Mesenchymal stem cell (in vitro differentiated cells and primary cell): Measurements from ENCODE around the gene APC.

ENCODE experiments used
- DNase-seq: peaks from one replicate; pipeline ENCODE4 v3.0.0-alpha.2; 2013
- H2AFZ ChIP-seq: one replicate; pipeline ENCODE4 v1.6.1; 2013; ENCODE audit warnings: low read depth, mild to moderate bottlenecking, control low read depth, inconsistent platforms, low read length, moderate library complexity
- H2AK5ac ChIP-seq: 2 replicates; pipeline ENCODE4 v1.6.1; 2013; ENCODE audit warnings: low read length, moderate library complexity, mild to moderate bottlenecking, inconsistent platforms; ENCODE audit not compliant: severe bottlenecking
- H2BK120ac ChIP-seq: one replicate; pipeline ENCODE4 v1.6.1; 2013; ENCODE audit warnings: low read depth, mild to moderate bottlenecking, inconsistent platforms, low read length, moderate library complexity
- H2BK12ac ChIP-seq, 2 experiments: one replicate each; pipeline ENCODE4 v1.6.1; 2013; ENCODE audit warnings: inconsistent platforms in 2 of 2, low read length in 2 of 2, mild to moderate bottlenecking in 2 of 2, moderate library complexity in 2 of 2, control low read depth in 1 of 2
- H2BK15ac ChIP-seq: one replicate; pipeline ENCODE4 v1.6.1; 2013; ENCODE audit warnings: mild to moderate bottlenecking, low read depth, inconsistent platforms; ENCODE audit not compliant: poor library complexity, severe bottlenecking
- H2BK5ac ChIP-seq: 2 replicates; pipeline ENCODE4 v1.6.1; 2013; ENCODE audit warnings: low read depth, mild to moderate bottlenecking, low read length, control low read depth, inconsistent platforms; ENCODE audit not compliant: poor library complexity, severe bottlenecking
- H3K14ac ChIP-seq, 2 experiments: one replicate each; pipeline ENCODE4 v1.6.1; 2013; ENCODE audit warnings: inconsistent platforms in 2 of 2, low read length in 2 of 2, control low read depth in 1 of 2, mild to moderate bottlenecking in 1 of 2, moderate library complexity in 1 of 2
- H3K18ac ChIP-seq, 2 experiments: one replicate each; pipeline ENCODE4 v1.6.1; 2013; ENCODE audit warnings: inconsistent platforms in 2 of 2, low read length in 2 of 2, control low read depth in 1 of 2, low read depth in 1 of 2, mild to moderate bottlenecking in 1 of 2
- H3K23ac ChIP-seq, 2 experiments: one replicate each; pipeline ENCODE4 v1.6.1; 2013; ENCODE audit warnings: inconsistent platforms in 2 of 2, low read length in 2 of 2, mild to moderate bottlenecking in 2 of 2, moderate library complexity in 2 of 2, control low read depth in 1 of 2
- H3K27ac ChIP-seq: 2 replicates; pipeline ENCODE4 v1.5.1; 2013; ENCODE audit warnings: mild to moderate bottlenecking, moderate library complexity, low read length, control low read depth, inconsistent platforms; ENCODE audit not compliant: poor library complexity, severe bottlenecking
- H3K27me3 ChIP-seq, 2 experiments: 2 replicates each; pipeline versions ENCODE4 v1.6.1 to v1.7.0; 2013; ENCODE audit warnings: low read length in 2 of 2, mild to moderate bottlenecking in 2 of 2, moderate library complexity in 2 of 2, control low read depth in 1 of 2, inconsistent platforms in 1 of 2; ENCODE audit not compliant: control insufficient read depth in 1 of 2, insufficient read depth in 1 of 2
- H3K36me3 ChIP-seq, 2 experiments: 2 replicates each; pipeline versions ENCODE4 v1.6.1 to v1.7.0; 2013; ENCODE audit warnings: low read length in 2 of 2, control low read depth in 1 of 2, inconsistent platforms in 1 of 2, low read depth in 1 of 2, mild to moderate bottlenecking in 1 of 2; ENCODE audit not compliant: insufficient read depth in 2 of 2, control insufficient read depth in 1 of 2
- H3K4ac ChIP-seq, 2 experiments: one replicate each; pipeline ENCODE4 v1.6.1; 2013; ENCODE audit warnings: inconsistent platforms in 2 of 2, low read length in 2 of 2, mild to moderate bottlenecking in 2 of 2, moderate library complexity in 2 of 2, control low read depth in 1 of 2, low read depth in 1 of 2
- H3K4me1 ChIP-seq: 2 replicates; pipeline ENCODE4 v1.6.1; 2013; ENCODE audit warnings: low read depth, low read length, control low read depth; ENCODE audit not compliant: control insufficient read depth, insufficient read depth
- H3K4me2 ChIP-seq: 2 replicates; pipeline ENCODE4 v1.6.1; 2013; ENCODE audit warnings: low read length, mild to moderate bottlenecking, inconsistent platforms; ENCODE audit not compliant: poor library complexity, severe bottlenecking
- H3K4me3 ChIP-seq, 2 experiments: 2 replicates each; pipeline versions ENCODE4 v1.5.1 to v1.7.0; 2013; ENCODE audit warnings: low read length in 2 of 2, mild to moderate bottlenecking in 2 of 2, control low read depth in 1 of 2, low read depth in 1 of 2; ENCODE audit not compliant: insufficient read depth in 1 of 2
- H3K79me1 ChIP-seq: replicated peaks from 2 replicates; pipeline ENCODE4 v1.6.1; 2013; ENCODE audit warnings: mild to moderate bottlenecking, control low read depth, low read length, inconsistent platforms; ENCODE audit not compliant: poor library complexity, severe bottlenecking
- H3K9ac ChIP-seq: 2 replicates; pipeline ENCODE4 v1.7.0; 2013; ENCODE audit warnings: mild to moderate bottlenecking, low read length, moderate library complexity
- H3K9me3 ChIP-seq: 2 replicates; pipeline ENCODE4 v1.7.0; 2013; ENCODE audit warnings: mild to moderate bottlenecking, low read length; ENCODE audit not compliant: control insufficient read depth
- H4K8ac ChIP-seq: one replicate; pipeline ENCODE4 v1.6.1; 2013; ENCODE audit warnings: inconsistent platforms, mild to moderate bottlenecking, low read length, moderate library complexity
- H4K91ac ChIP-seq: one replicate; pipeline ENCODE4 v1.6.1; 2013; ENCODE audit warnings: mild to moderate bottlenecking, low read length, inconsistent platforms
- WGBS: methylation state at CpG from one replicate; pipeline ENCODE4 v1.1.7; 2013; ENCODE audit warnings: mixed read lengths; 5-methylcytosine and 5-hydroxymethylcytosine counted together

APC gene

GRCh38 chr5:112795944-112796678, 58.4 kb downstream of the APC start:
- Histone ChIP-seq H3K27me3 (no peaks in the 10 kb centered on the region), H3K23ac (no peak overlapping the region), H3K79me1 (peaks cover 7% of the 10 kb centered on the region), H4K91ac (no peak overlapping the region), H2BK5ac (no peak overlapping the region), H3K18ac (no peak overlapping the region), H2AFZ (no peak overlapping the region), H2AK5ac (no peak overlapping the region), H3K9ac (no peak overlapping the region), H3K9me3 (no peaks in the 10 kb centered on the region), H3K4ac (no peak overlapping the region), H3K4me1 (no peaks in the 10 kb centered on the region), H3K27ac (no peak overlapping the region), H3K36me3 (peaks cover 14 to 66% of the 10 kb centered on the region in 2 experiments), H2BK120ac (no peak overlapping the region), H3K4me3 (no peak overlapping the region), H4K8ac (no peak overlapping the region), H3K4me2 (no peak overlapping the region), H3K14ac (no peak overlapping the region), H2BK12ac (no peak overlapping the region), H2BK15ac (no peak overlapping the region)
- 100% methylated on average over 1 of the region's 2 CpGs for WGBS
- DNase-seq: no peak

DNA sequence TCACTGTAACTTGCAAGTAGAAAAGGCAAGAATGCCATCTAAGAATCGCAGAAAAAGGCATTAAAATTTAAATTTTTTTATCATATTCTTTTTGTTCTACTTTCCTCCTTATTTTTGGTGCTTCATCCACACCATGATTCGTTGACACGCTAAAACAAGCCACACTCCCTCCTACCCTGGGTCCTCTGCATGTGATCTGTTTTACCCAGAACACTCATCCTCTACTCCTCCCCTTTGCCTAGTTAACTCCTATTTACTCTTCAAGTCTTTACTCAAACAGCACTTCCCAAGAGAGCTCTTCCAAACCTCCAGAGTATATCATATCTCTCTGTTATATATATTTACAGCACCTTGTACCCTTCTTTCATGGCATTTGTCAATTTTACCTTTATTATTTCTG, 62.0 kb downstream of the APC start:
- Histone ChIP-seq H2BK12ac (no peak overlapping the region), H3K27me3 (no peaks in the 10 kb centered on the region), H3K79me1 (peaks cover 7% of the 10 kb centered on the region), H3K36me3 (peaks cover 4 to 59% of the 10 kb centered on the region in 2 experiments), H4K91ac (no peak overlapping the region), H3K23ac (no peak overlapping the region), H3K4me2 (no peak overlapping the region), H3K9ac (no peak overlapping the region), H3K4ac (no peak overlapping the region), H2AFZ (no peak overlapping the region), H3K4me1 (no peaks in the 10 kb centered on the region), H3K4me3 (no peak overlapping the region), H2BK5ac (no peak overlapping the region), H3K27ac (no peak overlapping the region), H3K9me3 (no peaks in the 10 kb centered on the region), H3K18ac (no peak overlapping the region), H4K8ac (no peak overlapping the region), H2BK15ac (no peak overlapping the region), H2AK5ac (no peak overlapping the region), H3K14ac (no peak overlapping the region), H2BK120ac (no peak overlapping the region)
- 91% methylated on average over 3 of the region's 3 CpGs for WGBS
- no peak for DNase-seq

DNA sequence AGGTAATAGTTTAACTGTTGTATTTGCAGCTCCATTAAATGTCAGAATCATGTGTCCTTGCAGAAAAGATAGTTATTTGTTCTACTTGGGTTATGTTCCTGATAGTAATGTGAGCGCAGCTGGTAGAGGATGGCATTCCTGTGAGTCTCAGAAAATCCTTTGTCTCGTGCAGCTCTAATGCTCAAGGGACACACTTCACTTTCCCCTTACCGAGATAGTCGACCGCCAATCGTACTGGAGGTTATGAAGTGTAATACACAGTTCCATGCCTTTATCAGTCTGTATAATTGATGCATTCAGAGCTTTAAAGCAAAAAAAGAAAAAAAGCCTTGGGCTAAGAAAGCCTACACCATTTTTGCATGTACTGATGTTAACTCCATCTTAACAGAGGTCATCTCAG, 63.2 kb downstream of the APC start:
- no peak overlapping the region for H2BK12ac ChIP-seq
- no peak overlapping the region for H4K8ac ChIP-seq
- no peaks in the 10 kb centered on the region for H3K27me3 ChIP-seq
- H3K14ac ChIP-seq: no peak overlapping the region
- WGBS: 100% methylated on average over 2 of the region's 6 CpGs
- H2BK15ac ChIP-seq: no peak overlapping the region
- H4K91ac ChIP-seq: no peak overlapping the region
- no peaks in the 10 kb centered on the region for H3K4me1 ChIP-seq
- H3K36me3 ChIP-seq: peaks cover 0 to 59% of the 10 kb centered on the region in 2 experiments
- no peak overlapping the region for H2BK5ac ChIP-seq
- no peak overlapping the region for H3K4ac ChIP-seq
- DNase-seq: no peak
- no peak overlapping the region for H3K4me2 ChIP-seq
- H3K9ac ChIP-seq: no peak overlapping the region
- H3K79me1 ChIP-seq: peaks cover 7% of the 10 kb centered on the region
- H3K27ac ChIP-seq: no peak overlapping the region
- no peak overlapping the region for H3K4me3 ChIP-seq
- H2AFZ ChIP-seq: no peak overlapping the region
- H3K23ac ChIP-seq: no peak overlapping the region
- H3K9me3 ChIP-seq: no peaks in the 10 kb centered on the region
- H2AK5ac ChIP-seq: no peak overlapping the region
- H2BK120ac ChIP-seq: no peak overlapping the region
- no peak overlapping the region for H3K18ac ChIP-seq

- no peak for DNase-seq
- H3K27ac ChIP-seq: no peak overlapping the region
- H3K4me1 ChIP-seq: no peaks in the 10 kb centered on the region
- H3K4ac ChIP-seq: no peak overlapping the region
- no peak overlapping the region for H3K18ac ChIP-seq
- H3K79me1 ChIP-seq: peaks cover 13% of the 10 kb centered on the region
- no peak overlapping the region for H4K8ac ChIP-seq
- H3K36me3 ChIP-seq: peaks cover 10 to 51% of the 10 kb centered on the region in 2 experiments
- no peak overlapping the region for H2BK12ac ChIP-seq
- H3K23ac ChIP-seq: no peak overlapping the region
- no peak overlapping the region for H3K4me3 ChIP-seq
- H2BK120ac ChIP-seq: no peak overlapping the region
- no peak overlapping the region for H2AK5ac ChIP-seq
- 97% methylated on average over 1 of the region's 1 CpG for WGBS
- no peaks in the 10 kb centered on the region for H3K27me3 ChIP-seq
- no peak overlapping the region for H2BK15ac ChIP-seq
- no peaks in the 10 kb centered on the region for H3K9me3 ChIP-seq
- H4K91ac ChIP-seq: no peak overlapping the region
- H2BK5ac ChIP-seq: no peak overlapping the region
- no peak overlapping the region for H2AFZ ChIP-seq
- H3K14ac ChIP-seq: no peak overlapping the region
- H3K4me2 ChIP-seq: no peak overlapping the region
- no peak overlapping the region for H3K9ac ChIP-seq
Observed at GRCh38 chr5:112811023-112811422, 73.3 kb downstream of the APC start.
